NT2/D1 (cell line): Measurements from ENCODE around the gene PPM1B.

Source experiments
- YY1 ChIP-seq: IDR thresholded peaks from 2 replicates; pipeline ENCODE4 v1.6.1; 2011; ENCODE audit not compliant: insufficient read length, insufficient read depth
- ZNF274 ChIP-seq: IDR thresholded peaks from 2 replicates; pipeline ENCODE4 v1.6.1; 2011; ENCODE audit warnings: mild to moderate bottlenecking, low read depth, low read length

GRCh38 chr2:44190526-44190925, 21.9 kb downstream of the PPM1B start:
- TF ChIP-seq YY1 (no peak), ZNF274 (no peak)
